HEK293 (cell line): ENCODE measurements around the gene SLC39A11.

Experiments
- CTCF ChIP-seq: fragments of 450-650 bp; formaldehyde crosslinking; IDR thresholded peaks from 2 replicates; pipeline ENCODE4 v1.5.1; 2016; ENCODE audit warnings: missing biosample characterization, missing genetic modification characterization
- HIC1 ChIP-seq: fragments of 450-650 bp; formaldehyde crosslinking; IDR thresholded peaks from 2 replicates; pipeline ENCODE4 v1.5.1; 2016; ENCODE audit warnings: missing biosample characterization, missing genetic modification characterization
- SP2 ChIP-seq: fragments of 450-650 bp; formaldehyde crosslinking; IDR thresholded peaks from 2 replicates; pipeline ENCODE4 v1.5.1; 2016; ENCODE audit warnings: missing biosample characterization, missing genetic modification characterization
- YY1 ChIP-seq: fragments of 450-650 bp; formaldehyde crosslinking; IDR thresholded peaks from 2 replicates; pipeline ENCODE4 v1.5.1; 2018; ENCODE audit warnings: missing biosample characterization, missing genetic modification characterization
- ZNF335 ChIP-seq: fragments of 450-650 bp; formaldehyde crosslinking; conservative IDR thresholded peaks from 2 replicates; pipeline ENCODE4 v1.5.1; 2016; ENCODE audit warnings: missing biosample characterization, missing genetic modification characterization
- ZNF518A ChIP-seq: fragments of 450-650 bp; formaldehyde crosslinking; conservative IDR thresholded peaks from 2 replicates; pipeline ENCODE4 v1.5.1; 2016; ENCODE audit warnings: low read depth, missing biosample characterization, missing genetic modification characterization
- ZNF639 ChIP-seq: fragments of 450-650 bp; formaldehyde crosslinking; IDR thresholded peaks from 2 replicates; pipeline ENCODE4 v1.5.1; 2016; ENCODE audit warnings: missing biosample characterization, missing genetic modification characterization
- ZNF776 ChIP-seq: fragments of 450-650 bp; formaldehyde crosslinking; IDR thresholded peaks from 2 replicates; pipeline ENCODE4 v1.5.0; 2017; ENCODE audit warnings: missing biosample characterization, missing genetic modification characterization, borderline replicate concordance

GRCh38 chr17:73000832-73001231 is 91.7 kb downstream of the SLC39A11 start:
- TF ChIP-seq ZNF518A (tag by site-specific recombination) = no peak
- TF ChIP-seq CTCF (tag by site-specific recombination) = no peak
- no peak for TF ChIP-seq ZNF639
- no peak for TF ChIP-seq SP2
- TF ChIP-seq YY1 (tag by site-specific recombination) = no peak
- TF ChIP-seq HIC1 (tag by site-specific recombination) = no peak
- no peak for TF ChIP-seq ZNF335 (tag by site-specific recombination)
- no peak for TF ChIP-seq ZNF776 (tag by site-specific recombination)
